Activated B cell treated with CpG ODN at 0.5 μM for 24 hours (primary cell): ENCODE data around the gene S100A5. TPM values are rescaled to one million over a fixed set of nuclear protein-coding genes. Genes with fewer than 3 reads are reported as not detected.

Experiments used
- ATAC-seq: fragments of 200-7000 bp; cut with Tn5 transposase; one replicate; pipeline ENCODE4 v1.10.0; 2021; ENCODE audit warnings: low read depth, mild to moderate bottlenecking, moderate library complexity
- CTCF ChIA-PET: fragments of 350-600 bp; sonication (Branson Sonifier 250); formaldehyde crosslinking; loops from one replicate; lab custom pipeline; 2021; ENCODE audit warnings: antibody characterized with exemption; lab: Charles Lee
- POLR2A ChIA-PET: fragments of 350-600 bp; sonication (Branson Sonifier 250); formaldehyde crosslinking; loops from one replicate; lab custom pipeline; 2021; ENCODE audit warnings: antibody characterized with exemption; lab: Charles Lee
- DNase-seq: peaks from one replicate; pipeline ENCODE4 v3.0.0; 2022
- H3K27ac Mint-ChIP-seq: one replicate; pipeline ENCODE4 v1.8.0; 2020; ENCODE audit warnings: mixed read lengths
- H3K27me3 Mint-ChIP-seq: one replicate; pipeline ENCODE4 v1.8.0; 2021; ENCODE audit warnings: mixed read lengths
- H3K36me3 Mint-ChIP-seq: one replicate; pipeline ENCODE4 v1.8.0; 2021; ENCODE audit warnings: low read depth, mixed read lengths
- H3K4me1 Mint-ChIP-seq: one replicate; pipeline ENCODE4 v1.8.0; 2021; ENCODE audit warnings: mixed read lengths
- H3K4me3 Mint-ChIP-seq: one replicate; pipeline ENCODE4 v1.8.0; 2020; ENCODE audit warnings: mild to moderate bottlenecking, mixed read lengths
- H3K9me3 Mint-ChIP-seq: one replicate; pipeline ENCODE4 v1.8.0; 2020; ENCODE audit warnings: mixed read lengths
- intact Hi-C: fragments of 100-400 bp; cut with micrococcal nuclease; formaldehyde crosslinking; loops from one replicate; pipeline ENCODE4 v1.15.1; 2024
- total RNA-seq: library from RNA; stranded (reverse); gene quantifications from 2 replicates; pipeline ENCODE4 v1.2.3, GENCODE V29; 2022
- TF ChIP-seq, protein P1 (sequence below): fragments of 200-600 bp; IDR thresholded peaks from one replicate; pipeline ENCODE4 v1.8.0; 2022; ENCODE audit warnings: antibody characterized with exemption, mild to moderate bottlenecking

The S100A5 gene
- total RNA-seq, 1 donor from 2014 or later: 0.51 TPM

DNA sequence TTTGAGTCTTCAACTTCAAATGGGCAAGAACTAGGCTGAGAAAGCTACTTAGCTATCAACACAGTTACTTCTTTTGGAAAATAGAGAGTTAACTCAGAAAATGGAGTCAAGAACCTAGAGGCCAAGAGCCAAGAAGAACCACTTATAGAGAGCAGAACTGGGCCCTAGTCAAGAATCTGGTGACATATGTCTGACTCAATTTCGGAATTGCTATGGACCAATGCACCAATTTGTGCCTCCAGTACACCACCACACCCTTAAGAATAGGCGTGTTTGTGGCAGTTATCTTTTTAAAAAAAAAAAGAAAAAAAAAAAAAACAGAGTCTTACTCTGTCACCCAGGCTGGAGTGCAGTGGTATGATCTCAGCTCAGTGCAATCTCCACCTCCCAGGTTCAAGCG lies 17.1 kb upstream of the S100A5 start:
- TF ChIP-seq, protein P1, sequence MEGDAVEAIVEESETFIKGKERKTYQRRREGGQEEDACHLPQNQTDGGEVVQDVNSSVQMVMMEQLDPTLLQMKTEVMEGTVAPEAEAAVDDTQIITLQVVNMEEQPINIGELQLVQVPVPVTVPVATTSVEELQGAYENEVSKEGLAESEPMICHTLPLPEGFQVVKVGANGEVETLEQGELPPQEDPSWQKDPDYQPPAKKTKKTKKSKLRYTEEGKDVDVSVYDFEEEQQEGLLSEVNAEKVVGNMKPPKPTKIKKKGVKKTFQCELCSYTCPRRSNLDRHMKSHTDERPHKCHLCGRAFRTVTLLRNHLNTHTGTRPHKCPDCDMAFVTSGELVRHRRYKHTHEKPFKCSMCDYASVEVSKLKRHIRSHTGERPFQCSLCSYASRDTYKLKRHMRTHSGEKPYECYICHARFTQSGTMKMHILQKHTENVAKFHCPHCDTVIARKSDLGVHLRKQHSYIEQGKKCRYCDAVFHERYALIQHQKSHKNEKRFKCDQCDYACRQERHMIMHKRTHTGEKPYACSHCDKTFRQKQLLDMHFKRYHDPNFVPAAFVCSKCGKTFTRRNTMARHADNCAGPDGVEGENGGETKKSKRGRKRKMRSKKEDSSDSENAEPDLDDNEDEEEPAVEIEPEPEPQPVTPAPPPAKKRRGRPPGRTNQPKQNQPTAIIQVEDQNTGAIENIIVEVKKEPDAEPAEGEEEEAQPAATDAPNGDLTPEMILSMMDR: no peak
- ChIA-PET CTCF (interaction anchor here (1.2 kb wide), 1 partner anchor 25 kb away, joined by 3 read pairs; no protein-coding TSS in a partner anchor), POLR2A (interaction anchor here (0.7 to 1.2 kb wide), 2 partner anchors 8 to 102 kb away, joined by 3 to 4 read pairs; no protein-coding TSS in a partner anchor)
- Mint-ChIP-seq H3K36me3 (no peaks in the 10 kb centered on the region), H3K9me3 (no peaks in the 10 kb centered on the region), H3K4me1 (no peaks in the 10 kb centered on the region), H3K27ac (no peak overlapping the region), H3K4me3 (no peak overlapping the region), H3K27me3 (no peaks in the 10 kb centered on the region)
- ATAC-seq (no peak), DNase-seq (no peak)
- intact Hi-C loops: no loop called here

DNA sequence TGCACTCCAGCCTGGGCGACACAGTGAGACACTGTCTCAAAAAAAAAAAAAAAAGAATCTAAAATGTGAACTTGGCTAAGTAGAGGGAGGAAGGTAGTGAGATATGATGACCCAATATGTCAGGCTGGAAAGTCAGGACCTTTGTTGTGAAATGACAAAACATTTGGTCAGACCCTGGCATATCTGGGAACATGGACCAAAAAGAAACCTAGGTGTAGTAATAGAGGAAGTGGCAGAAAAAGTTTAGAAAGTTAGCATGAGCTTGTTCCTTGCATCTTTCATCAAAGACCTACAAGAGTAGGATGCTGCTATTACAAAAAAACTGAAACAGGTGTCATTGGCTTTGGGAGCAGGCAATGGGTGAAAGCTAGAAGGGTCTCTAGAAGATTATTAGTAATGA lies 15.6 kb upstream of the S100A5 start:
- no peaks in the 10 kb centered on the region for H3K27me3 Mint-ChIP-seq
- POLR2A ChIA-PET: no interaction called here

DNA sequence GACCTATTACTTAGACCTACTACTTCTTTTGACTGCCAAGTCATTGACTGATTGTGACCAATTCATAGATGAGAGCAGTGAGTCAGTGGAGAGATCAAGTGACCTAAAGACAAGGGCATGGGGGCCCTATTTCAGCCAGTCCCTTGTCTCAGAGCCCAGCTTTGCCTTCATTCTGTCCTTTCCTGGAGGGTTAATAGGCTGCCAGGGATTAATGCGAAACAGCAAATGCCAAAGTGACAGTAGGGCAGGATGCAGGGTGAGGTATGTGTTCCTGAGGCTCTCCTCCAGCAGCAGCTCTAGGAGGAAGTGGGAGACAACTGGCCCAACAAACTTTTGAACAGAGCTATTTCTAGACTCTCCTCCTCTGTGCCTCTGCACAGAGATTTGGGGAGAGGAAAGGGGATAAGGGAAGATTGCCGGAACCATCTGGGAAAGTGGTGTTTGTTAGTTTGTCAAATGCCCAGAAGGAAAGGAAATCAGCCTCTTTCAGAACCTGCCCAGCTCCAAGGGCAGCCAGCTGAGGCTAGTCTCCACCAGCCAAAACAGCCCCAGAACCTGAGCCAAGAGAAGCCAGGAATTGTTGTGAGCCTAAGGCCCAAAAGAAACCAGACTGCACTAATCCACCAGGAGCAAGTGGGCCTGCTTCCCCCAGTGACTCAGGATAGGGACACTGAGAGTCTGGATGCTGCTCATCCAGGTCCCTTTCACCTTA lies 13.3 kb upstream of the S100A5 start:
- ChIA-PET CTCF (interaction anchor here (1.4 kb wide), 1 partner anchor 18 kb away, joined by 3 read pairs; no protein-coding TSS in a partner anchor), POLR2A (interaction anchor here (1.6 to 2.1 kb wide), 2 partner anchors 8 to 12 kb away, joined by 5 to 10 read pairs; partner anchors contain the start of gene S100A4)
- intact Hi-C loops: no loop called here
- H3K27ac Mint-ChIP-seq: no peak overlapping the region
- no peak for DNase-seq
- peaks cover 5% of the 10 kb centered on the region for H3K27me3 Mint-ChIP-seq
- no peaks in the 10 kb centered on the region for H3K36me3 Mint-ChIP-seq
- TF ChIP-seq, protein P1: no peak
- H3K4me1 Mint-ChIP-seq: peaks cover 4% of the 10 kb centered on the region
- H3K9me3 Mint-ChIP-seq: no peaks in the 10 kb centered on the region
- no peak overlapping the region for H3K4me3 Mint-ChIP-seq
- ATAC-seq: no peak

More for the DNA sequence above, 15.6 kb upstream of the S100A5 start:
- ATAC-seq: no peak
- H3K4me3 Mint-ChIP-seq: no peak overlapping the region
- CTCF ChIA-PET: interaction anchor here (1.2 kb wide), 1 partner anchor 25 kb away, joined by 3 read pairs; no protein-coding TSS in a partner anchor
- H3K4me1 Mint-ChIP-seq: no peaks in the 10 kb centered on the region
- DNase-seq: no peak
- no peaks in the 10 kb centered on the region for H3K36me3 Mint-ChIP-seq
- TF ChIP-seq, protein P1: no peak
- no peak overlapping the region for H3K27ac Mint-ChIP-seq
- intact Hi-C loops: no loop called here
- H3K9me3 Mint-ChIP-seq: no peaks in the 10 kb centered on the region

DNA sequence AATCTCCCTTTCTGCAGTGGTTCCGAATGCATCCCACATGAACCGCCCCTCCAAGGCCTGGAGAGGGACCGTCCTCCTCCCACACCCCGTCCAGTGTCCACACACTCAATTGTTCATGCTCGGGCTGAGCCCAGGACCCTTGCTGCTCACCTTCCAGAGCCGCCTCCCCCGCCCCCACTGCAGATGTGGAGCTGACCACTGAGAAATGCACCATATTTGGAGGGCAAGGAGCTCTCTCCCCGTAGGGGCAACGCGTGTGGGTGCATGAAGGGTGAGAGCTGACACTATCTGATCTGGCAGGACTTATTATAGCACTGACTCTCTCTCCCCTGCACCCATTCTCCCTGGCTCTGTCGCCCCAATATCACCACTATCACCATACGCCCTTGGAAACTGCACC lies 12.4 kb upstream of the S100A5 start:
- H3K4me1 Mint-ChIP-seq: peaks cover 4% of the 10 kb centered on the region
- H3K36me3 Mint-ChIP-seq: no peaks in the 10 kb centered on the region
- H3K27me3 Mint-ChIP-seq: peaks cover 5% of the 10 kb centered on the region
- H3K4me3 Mint-ChIP-seq: no peak overlapping the region
- no peak overlapping the region for H3K27ac Mint-ChIP-seq
- H3K9me3 Mint-ChIP-seq: no peaks in the 10 kb centered on the region
- ATAC-seq (no peak), DNase-seq (no peak)
- intact Hi-C loops: no loop called here
- TF ChIP-seq, protein P1: no peak
- ChIA-PET POLR2A (interaction anchor here (0.8 to 1.6 kb wide), 3 partner anchors 12 to 14 kb away, joined by 3 to 5 read pairs (median 3); partner anchors contain the start of gene S100A5), CTCF (no interaction called here)

DNA sequence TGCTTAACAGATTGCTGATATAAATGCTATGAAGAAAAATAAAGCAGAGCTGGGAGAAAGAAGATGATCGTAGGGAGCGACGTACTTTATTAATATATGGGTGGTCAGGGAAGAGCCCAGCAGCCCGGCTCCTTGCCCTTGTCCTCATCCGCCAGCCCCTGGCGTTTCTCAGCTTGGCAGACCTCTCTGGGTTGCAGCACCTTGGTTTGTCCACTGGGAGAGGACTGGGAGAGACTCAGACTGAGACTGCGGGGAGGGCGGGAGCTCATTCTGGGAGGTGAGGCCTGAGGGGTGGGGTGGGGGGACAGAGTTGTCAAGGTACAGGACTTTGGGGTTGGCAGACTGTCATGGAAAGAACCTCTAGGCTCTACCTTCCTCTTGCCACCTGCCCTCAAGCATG lies 11.6 kb upstream of the S100A5 start:
- CTCF ChIA-PET: interaction anchor here (0.6 kb wide), 1 partner anchor 41 kb away, joined by 3 read pairs; no protein-coding TSS in a partner anchor
- peaks cover 5% of the 10 kb centered on the region for H3K27me3 Mint-ChIP-seq
- POLR2A ChIA-PET: interaction anchor here (0.8 to 1.5 kb wide), 4 partner anchors 11 to 81 kb away, joined by 3 to 5 read pairs (median 4); partner anchors contain the start of genes CHTOP, S100A2 and S100A5

More for the DNA sequence above, 11.6 kb upstream of the S100A5 start:
- Mint-ChIP-seq H3K36me3 (no peaks in the 10 kb centered on the region), H3K9me3 (no peaks in the 10 kb centered on the region), H3K4me3 (no peak overlapping the region), H3K27ac (no peak overlapping the region), H3K4me1 (peaks cover 4% of the 10 kb centered on the region)
- ATAC-seq (no peak), DNase-seq (no peak)
- TF ChIP-seq, protein P1: no peak
- intact Hi-C loops: no loop called here
